Lung (tissue), 12 donors: Measurements from ENCODE around the gene KIAA1958. TPM values are rescaled to one million over a fixed set of nuclear protein-coding genes. Genes with fewer than 3 reads are reported as not detected.

Source experiments
- ATAC-seq: fragments of 200-7000 bp; cut with Tn5 transposase; one replicate; pipeline ENCODE4 v1.9.1; 2020; ENCODE audit warnings: moderate number of reproducible peaks; ENCODE audit not compliant: insufficient read depth, low FRiP score
- DNase-seq, 3 donors: peaks; one replicate each; pipeline ENCODE4 v3.0.0-alpha.2; 2013 to 2017
- H3K27ac ChIP-seq, 2 donors: one replicate each; pipeline ENCODE4 v1.5.1; 2013; ENCODE audit warnings: mild to moderate bottlenecking in 2 of 2, moderate library complexity in 2 of 2, control low read depth in 1 of 2, inconsistent platforms in 1 of 2, low read depth in 1 of 2, low read length in 1 of 2
- H3K27me3 ChIP-seq, 3 donors: one replicate each; pipeline ENCODE4 v1.5.1; 2013; ENCODE audit warnings: low read length in 2 of 3; ENCODE audit not compliant: control insufficient read depth in 3 of 3, insufficient read depth in 3 of 3
- H3K36me3 ChIP-seq, 4 donors: one replicate each; pipeline ENCODE4 v1.5.1; 2013; ENCODE audit warnings: low read length in 4 of 4, mild to moderate bottlenecking in 1 of 4, moderate library complexity in 1 of 4; ENCODE audit not compliant: control insufficient read depth in 4 of 4, insufficient read depth in 4 of 4
- H3K4me1 ChIP-seq, 5 donors: one replicate each; pipeline ENCODE4 v1.5.1; 2013; ENCODE audit warnings: low read length in 5 of 5, mild to moderate bottlenecking in 2 of 5, moderate library complexity in 1 of 5; ENCODE audit not compliant: control insufficient read depth in 5 of 5, insufficient read depth in 5 of 5
- H3K4me3 ChIP-seq: one replicate; pipeline ENCODE4 v1.5.1; 2013; ENCODE audit warnings: mild to moderate bottlenecking, control low read depth, moderate library complexity
- H3K9ac ChIP-seq, 2 donors: one replicate each; pipeline ENCODE4 v1.5.1; 2013; ENCODE audit warnings: low read length in 2 of 2, control low read depth in 1 of 2; ENCODE audit not compliant: insufficient read depth in 1 of 2
- H3K9me3 ChIP-seq, 4 donors: one replicate each; pipeline ENCODE4 v1.5.1; 2013; ENCODE audit warnings: low read length in 3 of 4, mild to moderate bottlenecking in 1 of 4, moderate library complexity in 1 of 4; ENCODE audit not compliant: control insufficient read depth in 4 of 4, insufficient read depth in 3 of 4
- CTCF ChIP-seq: IDR thresholded peaks from 2 replicates; pipeline ENCODE4 v1.5.1; 2012; ENCODE audit warnings: mild to moderate bottlenecking; ENCODE audit errors: control extremely low read depth, extremely low read depth
- WGBS, 2 donors: extraction: QIAGEN DNeasy Blood & Tissue Kit; methylation state at CpG; one replicate each; pipeline ENCODE4 v1.1.7; 2013; 5-methylcytosine and 5-hydroxymethylcytosine counted together
- polyA plus RNA-seq, 2 donors: library from polyadenylated mRNA; stranded (reverse); fragments of 200-250 nt; gene quantifications; one replicate each; pipeline ENCODE4 v1.2.1, GENCODE V29; 2013
- total RNA-seq, 2 donors: library from RNA; depleted of rRNA in 1 of 2; stranded (reverse); fragments of >200 nt in 1 of 2; gene quantifications; one replicate each; pipeline ENCODE4 v1.2.1, GENCODE V29; 2014 to 2021
- donor health status: control.
- donor health status: control.
- donor health status: Bipolar disorder and iron deficiency.
- donor health status: healthy.
- donor health status: DM: yes; HTN: yes; CAD: no.

KIAA1958 gene
- total and polyA plus RNA-seq, 4 donors: 2.0 to 24.0 (median 6.8) TPM

- TF ChIP-seq CTCF: no peak
- no peaks in the 10 kb centered on the region for H3K27me3 ChIP-seq
Measured at GRCh38 chr9:112544477-112544876, 57.9 kb downstream of the KIAA1958 start.

GRCh38 chr9:112545237-112545636 is 58.6 kb downstream of the KIAA1958 start:
- no peak for TF ChIP-seq CTCF
- Histone ChIP-seq H3K27ac (no peak overlapping the region), H3K4me3 (no peak overlapping the region), H3K4me1 (peaks cover 0 to 11% (median 6%) of the 10 kb centered on the region in 5 donors), H3K27me3 (no peaks in the 10 kb centered on the region), H3K9ac (no peak overlapping the region), H3K9me3 (no peaks in the 10 kb centered on the region), H3K36me3 (no peaks in the 10 kb centered on the region)
- DNase-seq (no peak), ATAC-seq (no peak)

More at GRCh38 chr9:112544477-112544876, 57.9 kb downstream of the KIAA1958 start:
- no peak overlapping the region for H3K27ac ChIP-seq
- no peak overlapping the region for H3K9ac ChIP-seq
- no peak for DNase-seq
- H3K4me3 ChIP-seq: no peak overlapping the region
- no peak for ATAC-seq
- no peaks in the 10 kb centered on the region for H3K36me3 ChIP-seq
- peaks cover 0 to 11% (median 6%) of the 10 kb centered on the region in 5 donors for H3K4me1 ChIP-seq
- WGBS, 2 donors: 80 to 92% methylated on average over 1 of the region's 1 CpG
- H3K9me3 ChIP-seq: no peaks in the 10 kb centered on the region

- peaks cover 0 to 11% (median 6%) of the 10 kb centered on the region in 5 donors for H3K4me1 ChIP-seq
- 66 to 71% methylated on average over 4 of the region's 4 CpGs for WGBS, 2 donors
- DNase-seq: peak in 2 of 3 donors; percentile 41 to 43
Measured at GRCh38 chr9:112546149-112547012, 59.8 kb downstream of the KIAA1958 start.

More at GRCh38 chr9:112546149-112547012, 59.8 kb downstream of the KIAA1958 start:
- Histone ChIP-seq H3K27me3 (no peaks in the 10 kb centered on the region), H3K36me3 (no peaks in the 10 kb centered on the region), H3K9me3 (no peaks in the 10 kb centered on the region), H3K27ac (no peak overlapping the region), H3K4me3 (no peak overlapping the region), H3K9ac (no peak overlapping the region)
- ATAC-seq: no peak
- TF ChIP-seq CTCF: no peak
